ENCODE results near the gene SLC8A3. TPM values are rescaled to one million over a fixed set of nuclear protein-coding genes. Genes with fewer than 3 reads are reported as not detected.

Gene SLC8A3
- total RNA-seq, 1 experiment from 2014 or later, result not detected

GRCh38 chr14:70094106-70094505 is 94.6 kb downstream of the SLC8A3 start:
- in situ Hi-C loops (cut with HindIII; ENCODE audit: low pct_unique_long_range_greater_than_20kb, low sequenced_read_pairs), result no loop called here
- no peak for DNase-seq (ENCODE audit: low read depth, low spot score)

GRCh38 chr14:70093156-70093555 is 95.6 kb downstream of the SLC8A3 start:
- in situ Hi-C loops (cut with HindIII; ENCODE audit: low pct_unique_long_range_greater_than_20kb, low sequenced_read_pairs), result no loop called here
- no peak for DNase-seq (ENCODE audit: low read depth, low spot score)

GRCh38 chr14:70087380-70087697 is 101.4 kb downstream of the SLC8A3 start:
- DNase-seq (ENCODE audit: low read depth, low spot score), result no peak
- in situ Hi-C loops (cut with HindIII; ENCODE audit: low pct_unique_long_range_greater_than_20kb, low sequenced_read_pairs), result no loop called here

GRCh38 chr14:70086685-70087379 is 101.9 kb downstream of the SLC8A3 start:
- in situ Hi-C loops (cut with HindIII; ENCODE audit: low pct_unique_long_range_greater_than_20kb, low sequenced_read_pairs), result no loop called here
- peak; percentile 63 for DNase-seq (ENCODE audit: low read depth, low spot score)

- in situ Hi-C loops (cut with HindIII; ENCODE audit: low pct_unique_long_range_greater_than_20kb, low sequenced_read_pairs), result no loop called here
- DNase-seq (ENCODE audit: low read depth, low spot score), result no peak
These were observed 104.5 kb downstream of the SLC8A3 start for GRCh38 chr14:70084226-70084625.

- DNase-seq (ENCODE audit: low read depth, low spot score), result no peak
- in situ Hi-C loops (cut with HindIII; ENCODE audit: low pct_unique_long_range_greater_than_20kb, low sequenced_read_pairs), result no loop called here
These were observed 106.4 kb downstream of the SLC8A3 start for GRCh38 chr14:70082394-70082793.

- no peak for DNase-seq (ENCODE audit: low read depth, low spot score)
- in situ Hi-C loops (cut with HindIII; ENCODE audit: low pct_unique_long_range_greater_than_20kb, low sequenced_read_pairs), result no loop called here
These were observed 108.7 kb downstream of the SLC8A3 start for GRCh38 chr14:70080076-70080475.

- in situ Hi-C loops (cut with HindIII; ENCODE audit: low pct_unique_long_range_greater_than_20kb, low sequenced_read_pairs), result no loop called here
- DNase-seq (ENCODE audit: low read depth, low spot score), result no peak
These were observed 110.4 kb downstream of the SLC8A3 start for GRCh38 chr14:70078329-70078728.

GRCh38 chr14:70077720-70078119 is 111.0 kb downstream of the SLC8A3 start:
- in situ Hi-C loops (cut with HindIII; ENCODE audit: low pct_unique_long_range_greater_than_20kb, low sequenced_read_pairs), result no loop called here

GRCh38 chr14:70077005-70077404 is 111.7 kb downstream of the SLC8A3 start:
- in situ Hi-C loops (cut with HindIII; ENCODE audit: low pct_unique_long_range_greater_than_20kb, low sequenced_read_pairs), result no loop called here
- no peak for DNase-seq (ENCODE audit: low read depth, low spot score)

More at GRCh38 chr14:70077720-70078119, 111.0 kb downstream of the SLC8A3 start:
- no peak for DNase-seq (ENCODE audit: low read depth, low spot score)

GRCh38 chr14:70073924-70074566 is 114.7 kb downstream of the SLC8A3 start:
- in situ Hi-C loops (cut with HindIII; ENCODE audit: low pct_unique_long_range_greater_than_20kb, low sequenced_read_pairs), result no loop called here
- DNase-seq (ENCODE audit: low read depth, low spot score), result peak; percentile 83

- DNase-seq (ENCODE audit: low read depth, low spot score), result no peak
- in situ Hi-C loops (cut with HindIII; ENCODE audit: low pct_unique_long_range_greater_than_20kb, low sequenced_read_pairs), result no loop called here
These were observed 119.6 kb downstream of the SLC8A3 start for GRCh38 chr14:70069186-70069585.

- in situ Hi-C loops (cut with HindIII; ENCODE audit: low pct_unique_long_range_greater_than_20kb, low sequenced_read_pairs), result no loop called here
- no peak for DNase-seq (ENCODE audit: low read depth, low spot score)
These were observed 120.9 kb downstream of the SLC8A3 start for GRCh38 chr14:70067810-70068209.

GRCh38 chr14:70064136-70064865 is 124.5 kb downstream of the SLC8A3 start:
- in situ Hi-C loops (cut with HindIII; ENCODE audit: low pct_unique_long_range_greater_than_20kb, low sequenced_read_pairs), result no loop called here
- DNase-seq (ENCODE audit: low read depth, low spot score), result no peak

GRCh38 chr14:70061108-70061507 is 127.6 kb downstream of the SLC8A3 start:
- in situ Hi-C loops (cut with HindIII; ENCODE audit: low pct_unique_long_range_greater_than_20kb, low sequenced_read_pairs), result no loop called here
- no peak for DNase-seq (ENCODE audit: low read depth, low spot score)

- DNase-seq (ENCODE audit: low read depth, low spot score), result no peak
- in situ Hi-C loops (cut with HindIII; ENCODE audit: low pct_unique_long_range_greater_than_20kb, low sequenced_read_pairs), result no loop called here
These were observed 129.2 kb downstream of the SLC8A3 start for GRCh38 chr14:70059545-70059944.

GRCh38 chr14:70057519-70058136 is 131.1 kb downstream of the SLC8A3 start:
- no peak for DNase-seq (ENCODE audit: low read depth, low spot score)
- in situ Hi-C loops (cut with HindIII; ENCODE audit: low pct_unique_long_range_greater_than_20kb, low sequenced_read_pairs), result no loop called here

GRCh38 chr14:70052990-70053389 is 135.8 kb downstream of the SLC8A3 start:
- DNase-seq (ENCODE audit: low read depth, low spot score), result peak; percentile 6
- in situ Hi-C loops (cut with HindIII; ENCODE audit: low pct_unique_long_range_greater_than_20kb, low sequenced_read_pairs), result no loop called here

Data from SK-MEL-5 (cell line).